OCI-LY7 (cell line): ENCODE results near the gene DPYSL5. TPM values are rescaled to one million over a fixed set of nuclear protein-coding genes. Genes with fewer than 3 reads are reported as not detected.

ENCODE experiments used
- BruUV-seq: library from RNA; stranded (reverse); fragments of 400-500 nt; replicated peaks from 2 replicates; lab custom pipeline; 2021; lab: Mats Ljungman, UMichigan
- CTCF ChIA-PET: fragments of 300-600 bp; sonication (Branson Sonifier 250); formaldehyde crosslinking; loops from one replicate; lab custom pipeline; 2022; ENCODE audit warnings: antibody characterized with exemption; ENCODE audit not compliant: unreplicated experiment; lab: Charles Lee
- POLR2A ChIA-PET: fragments of 300-600 bp; sonication (Branson Sonifier 250); formaldehyde crosslinking; loops from one replicate; lab custom pipeline; 2022; ENCODE audit warnings: antibody characterized with exemption; lab: Charles Lee
- DNase-seq: peaks from one replicate; pipeline ENCODE4 v3.0.0-alpha.2; 2015; ENCODE audit warnings: low spot score
- H2AFZ ChIP-seq: fragments of 200-600 bp; sonication (generic), shearing (Covaris generic); 2 replicates; pipeline ENCODE4 v1.6.1; 2014; ENCODE audit warnings: mild to moderate bottlenecking, antibody characterized with exemption, low read length, moderate library complexity
- H3K27ac ChIP-seq: fragments of 200-600 bp; sonication (generic); 2 replicates; pipeline ENCODE4 v1.5.1; 2014; ENCODE audit warnings: mixed run types, low read depth, mild to moderate bottlenecking, moderate library complexity, low read length, inconsistent platforms; ENCODE audit not compliant: poor library complexity, severe bottlenecking
- H3K36me3 ChIP-seq: fragments of 200-600 bp; sonication (generic); 2 replicates; pipeline ENCODE4 v1.6.1; 2014; ENCODE audit warnings: mild to moderate bottlenecking, antibody characterized with exemption, low read length, moderate library complexity, mixed read lengths; ENCODE audit not compliant: insufficient read depth
- H3K4me1 ChIP-seq: fragments of 200-600 bp; sonication (generic); 2 replicates; pipeline ENCODE4 v1.5.1; 2014; ENCODE audit warnings: mild to moderate bottlenecking, low read length; ENCODE audit not compliant: insufficient read depth, poor library complexity, severe bottlenecking
- H3K4me2 ChIP-seq: fragments of 200-600 bp; sonication (generic); 2 replicates; pipeline ENCODE4 v1.6.1; 2014; ENCODE audit warnings: mild to moderate bottlenecking, low read length
- H3K4me3 ChIP-seq: fragments of 200-600 bp; sonication (generic); 2 replicates; pipeline ENCODE4 v1.5.1; 2014; ENCODE audit warnings: mild to moderate bottlenecking, low read depth, low read length; ENCODE audit not compliant: poor library complexity, severe bottlenecking
- H3K79me2 ChIP-seq: fragments of 200-600 bp; sonication (generic); 2 replicates; pipeline ENCODE4 v1.6.1; 2016; ENCODE audit warnings: low read depth, mild to moderate bottlenecking, low read length, moderate library complexity, mixed read lengths; ENCODE audit not compliant: insufficient read depth
- H3K9me2 ChIP-seq: fragments of 200-600 bp; sonication (generic); 2 replicates; pipeline ENCODE4 v1.6.1; 2016; ENCODE audit warnings: mild to moderate bottlenecking, low read length, mixed read lengths; ENCODE audit not compliant: insufficient read depth
- H3K9me3 ChIP-seq: fragments of 200-600 bp; sonication (generic); 2 replicates; pipeline ENCODE4 v1.6.1; 2014; ENCODE audit warnings: mild to moderate bottlenecking, mixed run types, low read length, mixed read lengths
- H4K20me1 ChIP-seq: fragments of 200-600 bp; sonication (generic); 2 replicates; pipeline ENCODE4 v1.6.1; 2014; ENCODE audit warnings: mild to moderate bottlenecking, antibody characterized with exemption, low read length, moderate library complexity, mixed read lengths; ENCODE audit not compliant: insufficient read depth
- EZH2phosphoT487 ChIP-seq: fragments of 200-600 bp; sonication (generic); IDR thresholded peaks from 2 replicates; pipeline ENCODE4 v1.6.1; 2018; ENCODE audit warnings: low read depth, borderline replicate concordance, mild to moderate bottlenecking, mixed run types, antibody characterized with exemption, low read length, moderate library complexity, mixed read lengths
- intact Hi-C: fragments of 100-400 bp; cut with micrococcal nuclease; formaldehyde crosslinking; loops from one replicate; pipeline ENCODE4 v1.10.0; 2022; ENCODE audit not compliant: unreplicated experiment
- total RNA-seq, 2 experiments: library from RNA; depleted of rRNA in 1 of 2; stranded (reverse); fragments of >200 nt in 1 of 2; shearing (Covaris generic) in 1 of 2; gene quantifications; 2 replicates each; pipeline ENCODE4 v1.2.3, GENCODE V29; 2014 to 2022
- TF ChIP-seq, protein P1 (sequence below): fragments of 200-600 bp; sonication (generic); conservative IDR thresholded peaks from 2 replicates; pipeline ENCODE4 v1.5.1; 2014; ENCODE audit warnings: mild to moderate bottlenecking, antibody characterized with exemption, low read length, moderate library complexity, mixed read lengths

The DPYSL5 gene
- total RNA-seq, 2 experiments from 2014 or later: not detected

- BruUV-seq: no TSS peak
- H3K36me3 ChIP-seq: no peaks in the 10 kb centered on the region
- POLR2A ChIA-PET: interaction anchor here (0.5 to 0.9 kb wide), 2 partner anchors 15 to 66 kb away, joined by 3 read pairs; no protein-coding TSS in a partner anchor
- H3K9me2 ChIP-seq: no peaks in the 10 kb centered on the region
- no peak overlapping the region for H3K27ac ChIP-seq
- H3K9me3 ChIP-seq: no peaks in the 10 kb centered on the region
- H3K79me2 ChIP-seq: no peaks in the 10 kb centered on the region
- no peak overlapping the region for H3K4me2 ChIP-seq
- H4K20me1 ChIP-seq: no peaks in the 10 kb centered on the region
- intact Hi-C loops: no loop called here
- no peak overlapping the region for H2AFZ ChIP-seq
- H3K4me3 ChIP-seq: no peak overlapping the region
- CTCF ChIA-PET: interaction anchor here (0.6 kb wide), 1 partner anchor 37 kb away, joined by 6 read pairs; no protein-coding TSS in a partner anchor
- peaks cover 9% of the 10 kb centered on the region for H3K4me1 ChIP-seq
- TF ChIP-seq EZH2phosphoT487: no peak
- TF ChIP-seq, protein P1, sequence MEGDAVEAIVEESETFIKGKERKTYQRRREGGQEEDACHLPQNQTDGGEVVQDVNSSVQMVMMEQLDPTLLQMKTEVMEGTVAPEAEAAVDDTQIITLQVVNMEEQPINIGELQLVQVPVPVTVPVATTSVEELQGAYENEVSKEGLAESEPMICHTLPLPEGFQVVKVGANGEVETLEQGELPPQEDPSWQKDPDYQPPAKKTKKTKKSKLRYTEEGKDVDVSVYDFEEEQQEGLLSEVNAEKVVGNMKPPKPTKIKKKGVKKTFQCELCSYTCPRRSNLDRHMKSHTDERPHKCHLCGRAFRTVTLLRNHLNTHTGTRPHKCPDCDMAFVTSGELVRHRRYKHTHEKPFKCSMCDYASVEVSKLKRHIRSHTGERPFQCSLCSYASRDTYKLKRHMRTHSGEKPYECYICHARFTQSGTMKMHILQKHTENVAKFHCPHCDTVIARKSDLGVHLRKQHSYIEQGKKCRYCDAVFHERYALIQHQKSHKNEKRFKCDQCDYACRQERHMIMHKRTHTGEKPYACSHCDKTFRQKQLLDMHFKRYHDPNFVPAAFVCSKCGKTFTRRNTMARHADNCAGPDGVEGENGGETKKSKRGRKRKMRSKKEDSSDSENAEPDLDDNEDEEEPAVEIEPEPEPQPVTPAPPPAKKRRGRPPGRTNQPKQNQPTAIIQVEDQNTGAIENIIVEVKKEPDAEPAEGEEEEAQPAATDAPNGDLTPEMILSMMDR: no peak
- no peak for DNase-seq
Measured at GRCh38 chr2:26884486-26884885, 36.6 kb downstream of the DPYSL5 start.

GRCh38 chr2:26885651-26886329 lies 37.9 kb downstream of the DPYSL5 start:
- Histone ChIP-seq H3K4me3 (no peak overlapping the region), H4K20me1 (no peaks in the 10 kb centered on the region), H3K4me1 (peaks cover 9% of the 10 kb centered on the region), H3K9me3 (no peaks in the 10 kb centered on the region), H3K9me2 (no peaks in the 10 kb centered on the region), H3K36me3 (no peaks in the 10 kb centered on the region), H3K27ac (no peak overlapping the region), H3K4me2 (no peak overlapping the region), H3K79me2 (no peaks in the 10 kb centered on the region), H2AFZ (no peak overlapping the region)
- CTCF ChIA-PET: no interaction called here
- no peak for DNase-seq
- intact Hi-C loops: no loop called here
- POLR2A ChIA-PET: no interaction called here
- TF ChIP-seq, protein P1: no peak
- no peak for TF ChIP-seq EZH2phosphoT487
- no TSS peak for BruUV-seq

- H3K79me2 ChIP-seq: no peaks in the 10 kb centered on the region
- H3K4me1 ChIP-seq: peaks cover 9% of the 10 kb centered on the region
- H2AFZ ChIP-seq: no peak overlapping the region
- H3K4me3 ChIP-seq: no peak overlapping the region
- ChIA-PET POLR2A (no interaction called here), CTCF (no interaction called here)
- H3K9me3 ChIP-seq: no peaks in the 10 kb centered on the region
- H3K9me2 ChIP-seq: no peaks in the 10 kb centered on the region
- 0 out of 2 replicates have a peak overlapping the region, but pooled peaks have one; percentile 15 for H3K4me2 ChIP-seq
- H4K20me1 ChIP-seq: no peaks in the 10 kb centered on the region
- H3K27ac ChIP-seq: no peak overlapping the region
- no TSS peak for BruUV-seq
- H3K36me3 ChIP-seq: no peaks in the 10 kb centered on the region
- intact Hi-C loops: no loop called here
- TF ChIP-seq, protein P1: no peak
- TF ChIP-seq EZH2phosphoT487: no peak
- no peak for DNase-seq
Measured at GRCh38 chr2:26886736-26887135, 38.8 kb downstream of the DPYSL5 start.
